ENCODE data around the gene TNFAIP2.
"Not testable (repeated sequence)": the region's sequence is repeated elsewhere in the genome, so short reads cannot be mapped to it uniquely, and the experiment has no call there.

The TNFAIP2 gene

DNA sequence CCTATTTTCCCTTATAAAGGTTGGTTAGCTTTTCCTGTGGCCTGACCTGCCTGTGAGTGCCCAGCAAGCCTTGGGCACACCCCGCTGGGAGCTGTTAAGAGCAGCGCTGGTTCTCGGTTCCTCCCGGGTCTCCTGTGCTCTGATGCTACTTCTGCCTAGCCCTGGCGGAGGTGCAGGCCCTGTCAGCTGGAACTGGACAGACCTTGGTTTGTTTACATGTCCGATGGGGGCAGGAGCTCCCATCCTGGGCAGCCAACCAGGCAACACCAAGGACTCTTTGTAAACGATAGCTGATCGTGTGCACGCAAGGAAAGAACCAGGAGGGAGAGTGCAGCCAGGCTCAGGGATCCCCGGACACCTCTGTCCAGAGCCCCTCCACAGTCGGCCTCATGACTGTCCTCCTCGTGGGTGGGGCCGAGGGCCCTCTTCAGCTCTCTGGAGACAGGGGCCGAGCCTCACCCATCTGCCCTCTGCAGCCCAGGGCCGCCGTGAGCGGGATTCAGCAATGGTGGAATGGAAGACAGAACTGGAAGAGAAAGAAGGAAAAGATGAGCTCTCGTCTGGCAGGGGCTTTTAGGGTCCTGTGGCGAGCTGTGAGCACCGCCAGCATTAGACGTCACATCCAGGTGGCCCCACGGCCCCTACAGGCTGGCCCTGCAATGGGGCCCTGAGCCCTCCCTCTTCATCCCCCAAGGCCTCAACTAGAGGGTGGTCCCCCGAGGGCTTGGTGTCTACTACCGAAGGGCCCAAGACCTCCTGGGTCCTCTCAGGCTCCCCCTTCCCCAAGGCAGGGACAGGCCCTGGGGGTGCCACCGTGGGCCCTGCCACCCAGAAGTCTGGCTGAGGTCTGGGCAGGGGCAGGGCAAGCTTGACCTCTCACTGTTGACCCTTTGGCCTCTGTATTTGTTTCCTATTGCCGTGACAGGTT, 12.3 kb downstream of the TNFAIP2 start:
- no peak for DNase-seq (ENCODE audit: low read depth)

GRCh38 chr14:103136388-103137271, 13.4 kb downstream of the TNFAIP2 start:
- no peak for DNase-seq (ENCODE audit: low read depth)

DNA sequence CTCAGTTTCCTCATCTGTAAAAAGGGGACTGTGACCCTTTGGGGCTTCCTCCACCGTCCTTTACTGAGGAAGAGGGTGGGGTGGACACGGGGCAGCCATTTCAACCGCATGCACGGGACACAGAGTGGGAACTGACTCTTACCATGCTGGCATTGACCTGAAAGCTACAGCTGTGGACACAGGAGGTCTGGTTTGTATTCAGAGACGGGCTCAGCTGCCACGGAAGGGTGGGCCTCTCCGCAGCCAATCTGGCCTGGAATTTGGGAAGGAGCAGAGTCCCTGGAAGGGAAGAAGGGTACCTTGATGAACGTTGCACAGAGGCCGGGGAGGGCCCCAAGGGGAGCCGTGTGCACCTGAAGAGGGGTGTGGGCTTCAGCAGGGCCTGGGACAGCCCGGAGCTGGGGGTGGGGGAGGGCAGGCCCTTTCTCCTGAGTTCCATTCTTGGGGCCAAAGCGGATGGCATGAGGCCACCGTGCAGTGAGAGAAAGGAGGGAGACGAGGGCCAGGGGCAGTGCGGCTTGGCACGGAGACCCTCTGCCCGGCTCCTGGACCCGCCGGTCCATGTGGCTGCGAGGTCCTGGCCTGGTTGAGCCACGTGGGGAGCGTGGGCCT, 14.5 kb downstream of the TNFAIP2 start:
- no peak for DNase-seq (ENCODE audit: low read depth)

DNA sequence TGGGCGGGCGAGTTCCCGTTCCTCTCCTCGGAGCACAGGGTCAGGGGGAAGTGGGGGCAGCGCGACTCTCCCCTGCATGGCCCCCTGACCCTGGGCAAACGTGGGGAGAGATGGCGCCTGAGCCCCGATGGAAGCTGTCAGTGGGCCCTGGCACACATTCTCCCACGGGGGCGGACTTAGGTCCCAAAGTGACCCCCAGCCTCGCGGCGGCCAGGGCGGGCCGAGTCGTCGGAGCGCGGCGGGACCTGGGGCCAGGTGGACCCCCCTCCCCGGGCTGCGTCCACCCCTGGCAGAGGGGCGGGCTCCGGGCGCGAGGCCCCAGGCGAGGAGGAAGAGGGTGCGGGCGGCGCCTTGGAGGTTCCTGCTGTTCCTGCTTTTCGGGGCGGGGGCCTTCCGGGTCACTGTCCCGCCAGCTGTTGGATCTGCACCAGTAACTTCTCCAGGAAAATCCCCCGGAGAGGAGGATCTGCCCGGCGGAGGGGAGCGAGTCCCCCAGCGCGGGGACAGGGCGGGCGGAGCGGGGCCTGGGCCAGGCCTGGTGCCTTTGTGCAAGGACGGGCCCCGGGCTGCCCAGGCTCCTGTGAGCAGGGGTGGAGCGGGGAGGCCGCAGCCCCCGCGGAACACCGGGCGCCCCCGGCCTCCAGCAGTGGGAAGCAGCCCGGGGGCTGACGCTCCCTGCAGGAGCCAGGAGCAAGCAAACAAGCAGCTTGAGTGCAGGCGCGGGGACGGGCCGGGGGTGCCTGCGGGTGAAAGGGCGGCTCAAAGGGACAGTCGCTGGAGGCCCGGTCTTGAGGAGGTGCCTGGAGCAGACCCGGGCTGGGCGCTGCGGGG, 15.3 kb downstream of the TNFAIP2 start:
- no peak for DNase-seq (ENCODE audit: low read depth)

DNA sequence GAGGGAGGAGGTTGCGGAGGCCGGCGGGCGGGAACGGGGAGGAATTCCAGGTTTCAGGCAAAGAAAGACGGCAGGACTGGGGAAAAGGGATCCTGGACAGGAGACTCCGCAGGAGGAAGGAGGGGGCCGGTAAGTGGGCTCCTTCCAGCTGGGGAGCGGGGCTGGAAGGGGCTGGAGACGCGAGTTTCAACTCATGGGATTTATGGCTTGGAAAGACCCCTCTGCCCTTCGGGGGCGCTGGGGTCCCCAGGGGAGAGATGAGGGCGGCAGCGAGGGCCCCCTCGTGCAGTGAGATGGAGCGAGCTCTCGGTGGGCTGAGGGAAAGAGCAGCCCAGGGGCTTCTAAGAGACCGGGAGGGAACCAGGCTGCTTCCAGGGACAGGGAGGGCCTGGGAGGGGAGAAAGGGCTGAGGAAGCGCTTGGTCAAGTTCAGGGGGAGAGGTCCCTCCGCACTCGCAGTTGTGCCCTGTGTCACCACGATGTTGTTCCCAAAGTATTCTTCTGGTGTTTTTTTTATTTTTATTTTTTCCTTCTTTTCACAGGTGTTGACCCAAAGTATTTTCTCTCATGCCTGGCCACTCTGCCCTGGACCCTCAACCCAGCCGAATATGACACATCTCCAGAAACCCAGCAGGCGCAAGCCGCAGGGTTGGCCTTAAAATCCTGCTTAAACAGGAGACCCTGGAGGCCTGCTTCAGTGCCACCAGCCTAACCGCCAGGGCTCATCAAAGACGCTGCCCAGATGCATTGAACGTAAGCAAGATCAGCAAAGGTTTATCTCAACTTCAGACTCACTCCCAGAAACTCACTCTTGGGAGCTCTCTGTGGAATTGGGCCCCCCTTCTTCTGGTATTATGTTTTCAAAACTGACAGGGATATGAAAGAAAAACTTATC, 16.1 kb downstream of the TNFAIP2 start:
- DNase-seq (ENCODE audit: low read depth) = no peak

GRCh38 chr14:103140316-103141109, 17.3 kb downstream of the TNFAIP2 start:
- DNase-seq (ENCODE audit: low read depth) = no peak

GRCh38 chr14:103141117-103141796, 18.0 kb downstream of the TNFAIP2 start:
- DNase-seq (ENCODE audit: low read depth) = no peak

- no peak for DNase-seq (ENCODE audit: low read depth)
Observed at GRCh38 chr14:103142026-103142425, 18.8 kb downstream of the TNFAIP2 start.

DNA sequence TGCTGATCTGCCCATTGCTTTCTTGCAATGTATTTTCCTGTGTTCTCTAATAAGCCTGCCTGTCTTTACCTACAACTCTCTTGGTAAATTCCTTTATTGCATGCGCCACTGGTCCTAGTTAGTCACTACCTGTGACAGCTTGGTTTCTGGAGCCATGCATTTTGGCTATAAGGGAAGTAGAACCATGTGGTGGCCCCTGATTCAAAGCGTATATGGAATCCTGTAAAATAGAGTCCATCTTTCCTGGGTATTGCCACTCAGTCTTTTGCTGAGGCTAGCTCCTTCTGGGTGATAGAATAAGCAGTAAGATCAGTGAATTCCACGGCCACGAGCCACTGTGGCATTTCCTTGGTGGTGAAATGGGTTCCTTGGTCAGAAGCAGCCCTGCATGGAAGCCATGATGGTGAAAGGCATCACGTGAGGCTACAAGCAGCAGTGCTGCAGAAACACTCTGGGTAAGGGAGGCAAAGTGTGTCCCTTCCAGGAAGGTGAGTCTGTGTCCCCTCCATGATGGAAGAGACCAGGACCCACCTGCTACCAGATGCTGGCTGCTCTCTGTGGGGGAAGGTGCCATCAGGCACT, 19.6 kb downstream of the TNFAIP2 start:
- no peak for DNase-seq (ENCODE audit: low read depth)

GRCh38 chr14:103143506-103143905, 20.2 kb downstream of the TNFAIP2 start:
- DNase-seq (ENCODE audit: low read depth) = no peak

GRCh38 chr14:103144085-103144484, 20.8 kb downstream of the TNFAIP2 start:
- DNase-seq (ENCODE audit: low read depth) = no peak

DNA sequence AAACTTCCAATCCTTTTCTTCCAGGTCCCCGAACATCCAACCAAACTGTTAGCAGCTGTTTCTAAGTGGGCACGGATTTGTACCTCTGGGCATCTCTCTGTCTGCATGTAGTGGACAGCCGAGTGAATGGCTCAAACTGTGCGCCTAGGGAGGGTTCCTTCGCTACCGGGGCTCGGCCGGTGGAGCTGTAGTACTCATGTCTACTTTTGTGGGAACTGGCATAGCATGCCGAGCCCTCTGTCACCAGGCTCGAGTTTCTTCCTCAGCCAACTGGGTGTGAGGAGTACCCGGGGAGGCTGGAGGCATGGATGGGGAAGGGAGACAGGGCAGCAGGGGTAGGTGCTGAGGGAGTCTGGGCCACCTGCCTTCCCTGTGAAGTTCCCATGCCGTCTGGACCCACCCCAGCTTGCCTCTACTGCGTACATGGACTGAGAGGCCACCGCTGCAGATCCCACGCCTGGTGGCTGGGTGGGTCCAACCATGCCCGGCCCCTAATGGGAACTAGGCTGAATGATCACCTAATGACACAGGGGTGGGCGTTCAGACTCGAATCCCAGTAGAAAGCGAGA, 23.0 kb downstream of the TNFAIP2 start:
- DNase-seq (ENCODE audit: low read depth) = no peak

GRCh38 chr14:103149351-103150237, 26.3 kb downstream of the TNFAIP2 start:
- DNase-seq (ENCODE audit: low read depth) = no peak

- DNase-seq (ENCODE audit: low read depth) = no peak
Observed at GRCh38 chr14:103151270-103151945, 28.1 kb downstream of the TNFAIP2 start.

GRCh38 chr14:103155010-103155409, 31.7 kb downstream of the TNFAIP2 start:
- no peak for DNase-seq (ENCODE audit: low read depth)

DNA sequence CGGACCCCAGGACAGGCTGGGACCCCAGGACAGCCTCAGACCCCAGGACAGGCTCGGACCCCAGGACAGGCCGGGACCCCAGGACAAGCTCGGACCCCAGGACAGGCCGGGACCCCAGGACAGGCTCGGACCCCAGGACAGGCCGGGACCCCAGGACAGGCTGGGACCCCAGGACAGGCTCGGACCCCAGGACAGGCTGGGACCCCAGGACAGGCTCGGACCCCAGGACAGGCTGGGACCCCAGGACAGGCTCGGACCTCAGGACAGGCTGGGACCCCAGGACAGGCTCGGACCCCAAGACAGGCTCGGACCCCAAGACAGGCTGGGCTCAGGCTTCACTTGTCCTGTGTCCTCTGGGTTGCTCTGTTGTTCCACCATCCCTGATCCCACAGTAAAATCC, 32.2 kb downstream of the TNFAIP2 start:
- DNase-seq (ENCODE audit: low read depth) = not testable (repeated sequence)

Data from stimulated activated CD8-positive, alpha-beta memory T cell treated with anti-CD3 and anti-CD28 coated beads, Interleukin-12 subunit alpha, Interleukin-12 subunit beta, amount 100 ng/mL, for 4 hours (primary cell).